Kidney glomerular epithelial cell (primary cell): ENCODE measurements around the gene GCN1.
A peak's percentile ranks its signal among the peaks of the same experiment; 100 is the strongest.

ENCODE experiments used
- DNase-seq: peaks from one replicate; lab custom pipeline; 2025; lab: John Stamatoyannopoulos, UW

The GCN1 gene

GRCh38 chr12:120141336-120141735 lies 53.2 kb downstream of the GCN1 start:
- no peak for DNase-seq

- no peak for DNase-seq
Observed at GRCh38 chr12:120140603-120141002, 53.9 kb downstream of the GCN1 start.

DNA sequence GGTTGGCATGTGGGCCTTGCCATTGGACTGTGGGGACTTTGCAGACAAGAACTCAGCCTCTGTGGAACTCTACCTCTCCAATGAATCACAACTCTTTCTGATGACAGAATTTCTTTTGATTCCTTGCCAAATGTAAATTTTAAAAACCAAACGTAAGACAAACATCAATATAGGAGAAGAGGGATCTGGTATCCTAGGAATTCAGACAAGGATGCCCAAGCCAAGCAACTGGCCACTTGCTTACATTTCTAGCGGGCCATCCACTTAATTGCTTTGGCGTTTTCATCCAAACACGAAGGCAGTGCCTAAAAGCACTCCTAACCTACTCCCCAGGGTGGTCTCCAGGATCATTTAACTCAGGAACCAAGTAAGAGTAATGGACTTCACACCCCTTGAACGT lies 54.6 kb downstream of the GCN1 start:
- DNase-seq: no peak

DNA sequence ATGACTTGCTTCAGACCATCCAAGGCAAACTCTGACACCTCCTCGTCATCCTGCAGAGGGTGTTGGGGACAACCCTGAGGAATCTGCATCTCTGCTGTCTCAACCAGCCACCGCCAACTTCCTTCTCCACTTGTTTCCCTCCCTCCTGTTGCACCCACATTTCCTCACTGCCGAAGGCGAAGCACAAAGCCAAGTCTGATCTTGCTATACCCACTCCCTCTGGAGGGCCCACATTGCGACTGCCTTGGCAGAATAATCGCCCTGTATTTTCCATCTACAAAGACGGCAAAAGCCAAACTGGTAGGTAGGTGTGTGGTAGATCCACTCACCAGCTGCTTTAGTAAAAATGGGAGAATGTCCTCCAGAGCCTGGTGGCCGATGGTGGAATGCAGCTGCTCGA lies 56.1 kb downstream of the GCN1 start:
- no peak for DNase-seq

DNA sequence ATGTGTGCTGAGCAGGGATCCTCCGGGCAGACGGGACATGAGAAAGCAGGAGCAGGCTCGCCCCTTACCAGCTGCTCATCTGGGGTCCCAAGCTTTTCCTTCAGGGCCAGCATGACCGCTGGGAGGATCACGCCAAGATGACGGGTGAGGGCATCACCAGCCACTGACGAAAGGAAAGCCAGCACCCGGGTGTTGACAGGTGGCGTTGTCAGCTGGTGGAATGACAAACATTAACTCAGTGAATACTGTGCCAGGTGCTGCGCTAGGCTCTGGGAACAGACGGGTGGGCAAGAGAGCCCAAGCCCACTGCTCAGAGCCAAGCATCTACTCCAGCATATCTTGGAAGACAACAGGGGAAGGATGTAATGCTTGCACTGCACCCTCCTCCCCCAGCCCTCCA lies 56.7 kb downstream of the GCN1 start:
- DNase-seq: no peak

GRCh38 chr12:120136093-120136770 lies 58.3 kb downstream of the GCN1 start:
- no peak for DNase-seq

GRCh38 chr12:120134307-120134980 lies 60.1 kb downstream of the GCN1 start:
- no peak for DNase-seq

DNA sequence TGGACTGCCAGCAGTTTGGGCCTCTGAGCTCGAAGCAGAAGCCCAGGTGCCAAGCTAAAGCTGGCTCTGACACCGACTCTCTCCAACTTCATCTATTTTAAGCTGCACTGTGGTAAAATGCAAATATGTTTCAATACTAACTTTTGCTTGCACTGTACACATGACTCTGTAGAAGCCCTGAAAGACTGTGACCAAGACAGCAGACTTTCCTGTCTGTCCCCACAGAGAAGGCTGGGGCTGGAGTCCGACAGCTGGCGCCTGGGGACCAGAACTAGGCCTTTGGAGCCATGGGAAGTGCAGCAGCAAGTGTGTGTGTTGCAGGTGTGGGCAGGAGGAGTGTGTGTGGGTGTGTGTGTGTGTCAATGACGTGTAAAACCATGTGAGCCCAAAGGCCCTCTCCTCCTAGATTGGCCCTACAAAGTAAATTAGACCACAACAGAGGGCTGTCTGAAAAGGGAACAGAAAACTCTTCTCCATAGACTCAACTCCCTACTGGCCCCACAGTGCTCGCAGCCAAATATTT lies 61.6 kb downstream of the GCN1 start:
- DNase-seq: no peak

GRCh38 chr12:120132054-120132836 lies 62.3 kb downstream of the GCN1 start:
- no peak for DNase-seq

GRCh38 chr12:120131116-120131515 lies 63.4 kb downstream of the GCN1 start:
- DNase-seq: no peak

DNA sequence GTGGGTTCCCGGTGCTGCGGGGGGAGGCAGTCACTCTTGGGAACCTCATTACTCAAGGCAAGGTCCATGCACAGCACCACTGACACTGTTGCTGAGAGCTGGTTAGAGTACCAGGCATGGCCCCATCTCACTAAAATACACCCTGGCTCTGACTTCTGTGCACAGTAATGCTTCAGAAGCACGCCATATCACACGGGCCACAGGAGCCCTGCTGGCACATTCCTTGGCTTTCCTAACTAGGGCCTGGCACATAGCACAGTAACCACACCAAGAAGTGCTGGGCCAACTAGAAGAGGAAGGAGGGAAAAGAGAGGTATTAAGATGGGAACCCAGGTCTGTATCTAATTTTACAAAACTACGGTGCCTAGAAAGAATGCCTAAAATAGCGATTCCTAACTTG lies 64.5 kb downstream of the GCN1 start:
- no peak for DNase-seq

DNA sequence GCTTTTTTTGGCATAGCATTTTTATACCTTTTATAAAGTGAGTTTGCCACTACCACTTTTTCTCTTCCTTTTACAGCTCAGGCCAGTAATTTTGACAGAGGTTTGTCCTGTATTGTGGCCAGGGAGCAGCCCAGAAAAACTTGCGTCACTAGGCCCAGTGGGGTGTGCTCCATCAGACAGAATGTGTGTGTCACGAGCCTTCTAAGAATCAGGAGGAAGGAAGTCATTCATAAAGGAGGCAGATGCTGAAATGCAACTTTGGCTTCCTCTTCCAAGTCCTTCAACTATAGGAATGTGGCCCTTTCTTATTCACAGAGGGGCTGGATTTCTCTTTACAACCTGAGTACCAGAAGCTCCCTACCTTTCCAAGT lies 67.9 kb downstream of the GCN1 start:
- DNase-seq: no peak

DNA sequence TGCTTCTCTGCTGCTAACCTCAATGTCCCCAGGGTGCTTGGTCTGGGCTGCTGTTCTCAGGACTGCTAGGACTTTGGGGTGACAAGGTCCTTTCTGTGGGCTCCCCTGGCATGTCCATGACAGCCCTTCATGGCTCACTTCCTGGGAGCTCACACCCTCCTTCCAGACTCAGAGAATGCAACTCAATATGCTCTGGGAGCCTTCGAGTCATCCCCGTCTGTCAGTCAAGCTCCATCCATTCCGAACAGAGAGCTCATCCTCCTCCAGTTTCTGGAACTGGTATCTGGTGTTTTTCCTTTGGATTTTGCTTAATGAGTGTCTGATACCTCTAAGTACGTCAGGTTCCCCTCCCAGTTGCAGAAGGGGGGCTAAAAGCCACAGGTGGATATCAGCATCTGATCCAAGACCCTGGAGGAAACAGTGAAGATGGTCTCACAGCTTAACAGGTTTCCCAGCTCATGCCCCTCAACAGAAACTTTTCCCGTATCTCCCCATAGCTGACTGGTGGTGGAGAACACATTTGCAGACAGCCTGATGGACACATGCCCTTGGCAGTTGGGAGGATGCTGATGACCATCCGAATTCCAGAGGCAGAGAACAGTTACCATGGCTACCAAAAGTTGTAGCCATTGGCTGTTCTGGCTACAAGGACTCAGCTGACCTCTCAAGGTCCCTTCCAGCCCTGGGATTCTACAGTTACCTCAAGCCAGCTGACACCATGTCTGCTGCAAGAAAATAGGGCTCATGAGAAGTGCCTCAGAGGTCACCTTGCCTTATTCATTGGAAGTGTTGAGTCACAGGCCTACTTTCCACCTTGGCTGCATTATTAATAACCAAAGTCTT lies 68.5 kb downstream of the GCN1 start:
- DNase-seq: no peak

GRCh38 chr12:120125029-120125428 lies 69.5 kb downstream of the GCN1 start:
- no peak for DNase-seq

DNA sequence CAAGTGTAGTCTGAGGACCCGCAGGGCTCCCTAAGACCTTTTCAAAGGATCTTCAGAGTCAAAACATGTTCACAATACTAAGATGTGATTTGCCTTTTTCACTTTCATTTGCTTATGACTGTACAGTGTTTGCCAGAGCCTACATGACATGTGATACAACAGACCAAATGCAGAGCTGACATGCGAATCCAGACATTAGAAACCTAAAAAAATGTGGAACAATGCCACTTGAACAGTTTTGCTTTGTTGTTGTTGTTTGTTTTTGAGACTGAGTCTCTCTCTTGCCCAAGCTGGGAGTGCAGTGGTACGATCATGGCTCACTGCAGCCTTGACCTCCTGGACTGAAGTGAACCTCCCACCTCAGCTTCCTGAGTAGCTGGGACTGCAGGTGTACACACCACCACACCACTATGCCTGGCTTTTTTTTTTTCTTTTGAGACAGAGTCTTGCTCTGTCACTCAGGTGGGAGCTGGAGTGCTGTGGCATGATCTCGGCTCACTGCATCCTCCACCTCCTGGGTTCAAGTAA lies 72.7 kb downstream of the GCN1 start:
- no peak for DNase-seq

GRCh38 chr12:120121343-120121742 lies 73.2 kb downstream of the GCN1 start:
- DNase-seq: no peak

GRCh38 chr12:120119271-120119973 lies 75.1 kb downstream of the GCN1 start:
- DNase-seq: peak; percentile 39

GRCh38 chr12:120118321-120119061 lies 76.0 kb downstream of the GCN1 start:
- DNase-seq: no peak

DNA sequence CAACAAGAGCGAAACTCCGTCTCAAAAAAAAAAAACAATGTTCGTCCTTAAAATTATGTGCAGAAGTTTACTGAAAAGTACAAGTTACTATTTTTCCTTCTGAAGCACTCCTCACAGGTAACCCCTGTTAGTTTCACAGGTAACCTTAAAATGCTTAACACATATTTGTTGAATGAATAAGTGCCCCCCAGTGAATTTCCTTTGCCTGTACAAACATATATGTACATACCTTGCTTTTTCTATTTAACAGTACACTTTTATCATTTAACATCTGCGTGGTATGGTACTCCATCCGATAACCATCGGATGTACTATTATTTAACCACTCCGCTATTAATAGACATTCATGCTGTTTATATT lies 76.6 kb downstream of the GCN1 start:
- no peak for DNase-seq
